K562 (cell line): Measurements from ENCODE around the gene MMRN1. TPM values are rescaled to one million over a fixed set of nuclear protein-coding genes. Genes with fewer than 3 reads are reported as not detected.

Source experiments
- ATAC-seq: fragments of 200-7000 bp; cut with Tn5 transposase; 3 replicates; pipeline ENCODE4 v1.9.1; 2020; ENCODE audit warnings: moderate library complexity
- BruUV-seq: library from RNA; stranded (reverse); fragments of 400-500 nt; replicated peaks from 2 replicates; lab custom pipeline; 2021; lab: Mats Ljungman, UMichigan
- CTCF ChIA-PET: fragments of 300-600 bp; formaldehyde crosslinking; extraction: SDS; loops from one replicate; lab custom pipeline; 2021; ENCODE audit warnings: low intra/inter-chr PET ratio; lab: Yijun Ruan, JAX
- POLR2A ChIA-PET: fragments of 300-600, 350-650 bp; sonication (Branson Sonifier 250); formaldehyde crosslinking; extraction: SDS; loops from one replicate; lab custom pipeline; 2021; ENCODE audit warnings: antibody characterized with exemption, inconsistent platforms; lab: Yijun Ruan, JAX
- DNase-seq, 4 experiments: peaks; one replicate each; pipeline versions ENCODE4 v3.0.0 to v3.0.0-alpha.2; 2011 to 2018; ENCODE audit warnings: low spot score in 3 of 4, mixed read lengths in 3 of 4; ENCODE audit errors: extremely low read depth in 1 of 4
- FAIRE-seq: peaks from 2 replicates; lab custom pipeline; 2011; peaks lifted over from hg19 to GRCh38; lab: Jason Lieb, UNC
- H2AFZ ChIP-seq: 2 replicates; pipeline ENCODE4 v1.6.0; 2011; ENCODE audit warnings: low read depth, low read length, control low read depth, inconsistent platforms
- H3K27ac ChIP-seq: fragments of 200-600 bp; 3 replicates; pipeline ENCODE4 v1.8.0; 2011; ENCODE audit warnings: low read depth, mild to moderate bottlenecking, control low read depth, inconsistent platforms, low read length, moderate library complexity, mixed read lengths; ENCODE audit errors: extremely low read depth
- H3K27me3 ChIP-seq, 2 experiments: fragments of 300-600 bp in 1 of 2; 2 replicates in 1 of 2; 3 replicates in 1 of 2; pipeline versions ENCODE4 v1.6.0 to v1.8.0; 2011; ENCODE audit warnings: inconsistent platforms in 2 of 2, low read length in 2 of 2, mild to moderate bottlenecking in 1 of 2, mixed read lengths in 1 of 2, moderate library complexity in 1 of 2; ENCODE audit not compliant: control insufficient read depth in 2 of 2, insufficient read depth in 2 of 2
- H3K36me3 ChIP-seq: fragments of 300-600 bp; 3 replicates; pipeline ENCODE4 v1.8.0; 2011; ENCODE audit warnings: mild to moderate bottlenecking, low read length, inconsistent platforms; ENCODE audit not compliant: control insufficient read depth, insufficient read depth
- H3K4me1 ChIP-seq, 2 experiments: fragments of 200-600 bp in 1 of 2; replicated peaks in 1 of 2; 2 replicates in 1 of 2; 3 replicates in 1 of 2; pipeline versions ENCODE4 v1.5.1 to v1.8.0; 2011; ENCODE audit warnings: inconsistent platforms in 2 of 2, low read length in 2 of 2, mild to moderate bottlenecking in 1 of 2, mixed read lengths in 1 of 2, moderate library complexity in 1 of 2; ENCODE audit not compliant: control insufficient read depth in 2 of 2, insufficient read depth in 2 of 2
- H3K4me2 ChIP-seq: 2 replicates; pipeline ENCODE4 v1.6.1; 2011; ENCODE audit warnings: low read length, control low read depth, inconsistent platforms, mixed read lengths; ENCODE audit not compliant: insufficient read depth
- H3K4me3 ChIP-seq: fragments of 200-600 bp; sonication (generic), shearing (Covaris generic); 2 replicates; pipeline ENCODE4 v1.5.1; 2016; ENCODE audit warnings: control low read depth, inconsistent platforms
- H3K79me2 ChIP-seq: fragments of 200-600 bp; 3 replicates; pipeline ENCODE4 v1.8.0; 2011; ENCODE audit warnings: low read length, inconsistent platforms; ENCODE audit not compliant: control insufficient read depth, insufficient read depth
- H3K9ac ChIP-seq, 2 experiments: 2 replicates each; pipeline versions ENCODE4 v1.6.0 to v1.6.1; 2011; ENCODE audit warnings: low read depth in 2 of 2, low read length in 2 of 2, control low read depth in 1 of 2, inconsistent platforms in 1 of 2, mild to moderate bottlenecking in 1 of 2, mixed read lengths in 1 of 2; ENCODE audit not compliant: insufficient read depth in 1 of 2
- H3K9me1 ChIP-seq: one replicate; pipeline ENCODE4 v1.6.0; 2011; ENCODE audit warnings: inconsistent platforms, mild to moderate bottlenecking, low read length, moderate library complexity; ENCODE audit not compliant: control insufficient read depth, insufficient read depth
- H3K9me3 ChIP-seq: replicated peaks from 2 replicates; pipeline ENCODE4 v1.5.1; 2011; ENCODE audit warnings: low read depth, low read length, inconsistent platforms; ENCODE audit not compliant: control insufficient read depth, insufficient read depth
- H4K20me1 ChIP-seq: replicated peaks from 2 replicates; pipeline ENCODE4 v1.6.1; 2011; ENCODE audit warnings: low read length, inconsistent platforms, mixed read lengths; ENCODE audit not compliant: control insufficient read depth, insufficient read depth
- CCNT2 ChIP-seq: IDR thresholded peaks from 2 replicates; pipeline ENCODE4 v1.6.1; 2011; ENCODE audit warnings: borderline replicate concordance, low read depth, mild to moderate bottlenecking, moderate library complexity, mixed read lengths, low read length; ENCODE audit not compliant: insufficient read length; ENCODE audit errors: extremely low read depth
- CHCHD3 ChIP-seq: fragments of 250-450 bp; sonication (Bioruptor Pico); IDR thresholded peaks from 2 replicates; pipeline ENCODE4 v2.1.2; 2022; ENCODE audit warnings: mild to moderate bottlenecking
- DPF2 ChIP-seq: fragments of 450-650 bp; IDR thresholded peaks from 2 replicates; pipeline ENCODE4 v1.6.1; 2016
- FOXM1 ChIP-seq, 2 experiments: fragments of 450-650 bp in 1 of 2; sonication (generic) in 1 of 2; formaldehyde crosslinking in 1 of 2; IDR thresholded peaks; 2 replicates each; pipeline versions ENCODE4 v1.6.1 to v1.9.0; 2017 to 2022; ENCODE audit warnings: low read depth in 2 of 2, mild to moderate bottlenecking in 2 of 2, missing genetic modification reagents in 1 of 2, moderate library complexity in 1 of 2
- MBD2 ChIP-seq: sonication (generic); IDR thresholded peaks from 2 replicates; pipeline ENCODE4 v1.6.1; 2016; ENCODE audit warnings: low read depth, borderline replicate concordance
- NFIC ChIP-seq: fragments of 450-650 bp; IDR thresholded peaks from 2 replicates; pipeline ENCODE4 v1.6.1; 2017; ENCODE audit warnings: mild to moderate bottlenecking, inconsistent platforms
- POLR2AphosphoS5 ChIP-seq: IDR thresholded peaks from 2 replicates; pipeline ENCODE4 v1.6.1; 2011; ENCODE audit warnings: mild to moderate bottlenecking, low read depth, low read length, moderate library complexity; ENCODE audit not compliant: control insufficient read depth, insufficient read depth
- REST ChIP-seq, 2 experiments: fragments of 450-650 bp; formaldehyde crosslinking in 1 of 2; IDR thresholded peaks; 2 replicates each; pipeline versions ENCODE4 v1.4.0 to v1.6.1; 2014 to 2020; ENCODE audit warnings: mild to moderate bottlenecking in 2 of 2, borderline replicate concordance in 1 of 2, low read depth in 1 of 2
- SRSF3 ChIP-seq: fragments of 200-400 bp; formaldehyde crosslinking; IDR thresholded peaks from 2 replicates; pipeline ENCODE4 v1.6.1; 2016; ENCODE audit warnings: mild to moderate bottlenecking, low read length, moderate library complexity; ENCODE audit not compliant: insufficient read depth
- TRIM24 ChIP-seq, 2 experiments: fragments of 450-650 bp; IDR thresholded peaks; 2 replicates each; pipeline ENCODE4 v1.6.1; 2016
- WGBS: fragments of 100-300 bp; shearing (Covaris generic); methylation state at CpG from one replicate; pipeline ENCODE4 v1.1.6; 2016; ENCODE audit warnings: low coverage, mixed read lengths; ENCODE audit not compliant: insufficient coverage; ENCODE audit errors: missing lambda C conversion rate; 5-methylcytosine and 5-hydroxymethylcytosine counted together
- in situ Hi-C: fragments of 300-500 bp; cut with MboI; formaldehyde crosslinking; loops from 4 replicates; pipeline ENCODE4 v1.15.0; 2018; ENCODE audit warnings: inconsistent platforms, mixed read lengths
- intact Hi-C: fragments of 100-400 bp; cut with micrococcal nuclease; formaldehyde crosslinking; loops from 2 replicates; pipeline ENCODE4 v1.14.2; 2022
- polyA plus RNA-seq, 8 experiments: library from polyadenylated mRNA; depleted of rRNA in 4 of 8; stranded (reverse) in 5 of 8; unstranded in 3 of 8; fragments of >200 nt; fragmentation: Nextera tagmentation in 2 of 8; fragmentation: Illumina TruSeq in 1 of 8; extraction: Ambion mirVana in 2 of 8; extraction: Trizol in 1 of 8; gene quantifications; 2 replicates each; pipeline versions ENCODE4 v1.2.1 to v1.2.3, GENCODE V29; 2011 to 2014; ENCODE audit warnings: inconsistent platforms in 1 of 8, missing spikeins in 1 of 8
- total RNA-seq, 7 experiments: library from RNA; depleted of rRNA in 6 of 7; stranded (reverse); fragments of >200 nt in 6 of 7; fragmentation: Illumina TruSeq in 2 of 7; extraction: Trizol in 2 of 7; gene quantifications; 2 replicates each; pipeline versions ENCODE4 v1.2.1 to v1.2.3, GENCODE V29; 2011 to 2021; ENCODE audit warnings: low replicate concordance in 1 of 7
- TF ChIP-seq, protein P1 (sequence below): fragments of 450-650 bp; formaldehyde crosslinking; IDR thresholded peaks from 2 replicates; pipeline ENCODE4 v1.4.0; 2022; ENCODE audit warnings: mild to moderate bottlenecking, moderate library complexity

Gene MMRN1
- total and polyA plus RNA-seq, 9 of the 15 experiments (the other 6 are each of a cell fraction or from before 2014, with no cell fraction given) = 0.01 to 0.06 (median 0.02) TPM; not detected in 6

- TF ChIP-seq, protein P1, sequence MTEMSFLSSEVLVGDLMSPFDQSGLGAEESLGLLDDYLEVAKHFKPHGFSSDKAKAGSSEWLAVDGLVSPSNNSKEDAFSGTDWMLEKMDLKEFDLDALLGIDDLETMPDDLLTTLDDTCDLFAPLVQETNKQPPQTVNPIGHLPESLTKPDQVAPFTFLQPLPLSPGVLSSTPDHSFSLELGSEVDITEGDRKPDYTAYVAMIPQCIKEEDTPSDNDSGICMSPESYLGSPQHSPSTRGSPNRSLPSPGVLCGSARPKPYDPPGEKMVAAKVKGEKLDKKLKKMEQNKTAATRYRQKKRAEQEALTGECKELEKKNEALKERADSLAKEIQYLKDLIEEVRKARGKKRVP (CRISPR knock-in tag) = no peak
Observed at GRCh38 chr4:89879215-89879614, 15.4 kb upstream of the MMRN1 start (continued).

DNA sequence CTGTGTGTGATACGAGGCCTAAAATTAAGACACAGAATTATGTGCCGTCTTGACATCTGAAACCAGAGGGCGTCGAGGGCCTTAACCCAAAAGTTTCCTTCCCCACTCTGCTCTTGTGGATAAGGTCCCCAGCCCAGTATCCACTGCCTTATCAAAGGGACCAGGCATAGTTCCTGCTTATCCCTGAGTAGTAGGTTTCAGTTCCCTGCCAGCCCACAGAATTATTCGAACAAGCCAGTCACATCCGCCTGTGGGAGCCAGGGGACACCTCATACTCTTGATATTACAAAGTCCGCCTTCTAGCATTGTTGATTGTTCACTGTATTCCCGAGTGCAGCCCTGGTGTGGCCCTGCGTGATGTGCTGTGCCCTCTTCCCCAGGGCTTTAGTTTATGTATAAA, 5.4 kb upstream of the MMRN1 start:
- no peaks in the 10 kb centered on the region for H3K27me3 ChIP-seq
- no peaks in the 10 kb centered on the region for H3K36me3 ChIP-seq
- no TSS peak for BruUV-seq
- peak; percentile 96 for ATAC-seq
- 2% methylated on average over 9 of the region's 9 CpGs for WGBS
- intact Hi-C loops (loop anchor here (5.0 kb wide), 1 partner anchor 52 kb away; the partner anchor contains the start of gene SNCA), in situ Hi-C loops (no loop called here)
- DNase-seq = peak; percentile 37 to 81 (median 51)
- no peaks in the 10 kb centered on the region for H3K79me2 ChIP-seq
- no peaks in the 10 kb centered on the region for H3K9me3 ChIP-seq
- ChIA-PET POLR2A (no interaction called here), CTCF (no interaction called here)
- H3K4me1 ChIP-seq = no peaks in the 10 kb centered on the region
- peak overlapping the region; percentile 54 for H2AFZ ChIP-seq
- peak overlapping the region in 1 of 2 experiments; percentile 27; a peak in 1 of 4 replicates for H3K9ac ChIP-seq
- no peaks in the 10 kb centered on the region for H3K9me1 ChIP-seq
- no peaks in the 10 kb centered on the region for H4K20me1 ChIP-seq
- peak overlapping the region; percentile 47 for H3K4me2 ChIP-seq
- H3K4me3 ChIP-seq = no peak overlapping the region
- FAIRE-seq = peak; percentile 81
- peak overlapping the region; percentile 63 for H3K27ac ChIP-seq
- TF ChIP-seq REST (IDR thresholded peaks at IDR 0.05; ENCODE audit: borderline replicate concordance) (peak; percentile 37), REST (CRISPR knock-in tag; IDR thresholded peaks at IDR 0.05; ENCODE audit: low read depth) (no peak), NFIC (peak; percentile 73), MBD2 (0 out of 2 replicates have a peak, but pooled peaks have one; percentile 34), DPF2 (peak; percentile 59; the same call in 1 of the 2 replicates), FOXM1 (IDR thresholded peaks at IDR 0.05; ENCODE audit: low read depth) (peak; percentile 89), FOXM1 (CRISPR knock-in tag; IDR thresholded peaks at IDR 0.05; ENCODE audit: low read depth) (no peak), SRSF3 (no peak), CHCHD3 (CRISPR knock-in tag) (no peak), CCNT2 (peak; percentile 45), TRIM24 (IDR thresholded peaks at IDR 0.05) (peak; percentile 62 to 69; a peak in 3 of 4 replicates), POLR2AphosphoS5 (peak; percentile 87)
